ENCODE data around the gene PRKCE.
"Not testable (repeated sequence)": the region's sequence is repeated elsewhere in the genome, so short reads cannot be mapped to it uniquely, and the experiment has no call there.

PRKCE gene

GRCh38 chr2:45898819-45899218, 247.3 kb downstream of the PRKCE start:
- no peak for DNase-seq

DNA sequence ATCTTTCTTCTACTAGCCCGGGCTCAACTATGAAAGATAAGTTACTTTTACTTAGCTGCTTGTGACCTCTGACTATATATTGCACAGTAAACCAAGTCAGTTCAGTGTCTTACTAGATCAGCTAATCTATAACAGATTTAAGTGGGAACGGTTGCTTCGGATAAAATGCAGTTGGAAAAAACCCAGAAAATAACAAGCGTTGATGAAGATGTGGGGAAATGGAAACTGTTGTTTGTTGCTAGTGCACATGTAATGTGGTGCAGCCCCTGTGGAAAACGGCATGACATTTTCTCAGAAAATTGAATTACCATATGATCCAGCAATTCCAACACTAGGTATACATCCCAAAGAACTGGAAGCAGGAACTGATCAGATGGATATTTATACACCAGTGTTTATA, 248.5 kb downstream of the PRKCE start:
- no peak for DNase-seq

DNA sequence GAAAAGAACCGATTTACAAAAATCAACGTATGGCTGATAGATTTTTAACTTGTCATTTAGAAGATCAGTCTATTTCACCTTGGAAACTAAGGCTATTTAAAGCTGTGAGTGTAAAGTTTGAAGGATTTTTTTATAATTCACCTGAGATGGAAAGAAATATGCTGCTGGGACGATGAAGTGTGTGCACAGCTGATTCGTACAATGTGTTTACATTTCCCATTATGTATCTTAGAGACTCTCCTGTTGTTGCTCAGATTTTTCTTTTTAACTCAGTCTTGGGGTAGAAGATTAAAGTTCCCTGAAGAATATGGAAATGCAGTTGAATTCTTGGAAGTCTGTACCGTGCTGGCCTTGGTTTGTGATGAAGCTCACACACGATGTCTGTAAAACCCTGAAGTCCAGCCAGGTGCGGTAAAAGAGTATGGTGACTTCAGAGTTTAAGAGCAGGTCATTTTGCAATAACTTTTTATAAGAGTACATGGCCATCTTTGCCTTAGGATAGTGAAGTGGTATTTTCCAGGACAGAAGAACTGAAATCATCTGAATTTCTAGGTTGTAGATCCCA, 250.1 kb downstream of the PRKCE start:
- DNase-seq, result no peak

- no peak for DNase-seq
These were observed 250.9 kb downstream of the PRKCE start for GRCh38 chr2:45902380-45902779.

DNA sequence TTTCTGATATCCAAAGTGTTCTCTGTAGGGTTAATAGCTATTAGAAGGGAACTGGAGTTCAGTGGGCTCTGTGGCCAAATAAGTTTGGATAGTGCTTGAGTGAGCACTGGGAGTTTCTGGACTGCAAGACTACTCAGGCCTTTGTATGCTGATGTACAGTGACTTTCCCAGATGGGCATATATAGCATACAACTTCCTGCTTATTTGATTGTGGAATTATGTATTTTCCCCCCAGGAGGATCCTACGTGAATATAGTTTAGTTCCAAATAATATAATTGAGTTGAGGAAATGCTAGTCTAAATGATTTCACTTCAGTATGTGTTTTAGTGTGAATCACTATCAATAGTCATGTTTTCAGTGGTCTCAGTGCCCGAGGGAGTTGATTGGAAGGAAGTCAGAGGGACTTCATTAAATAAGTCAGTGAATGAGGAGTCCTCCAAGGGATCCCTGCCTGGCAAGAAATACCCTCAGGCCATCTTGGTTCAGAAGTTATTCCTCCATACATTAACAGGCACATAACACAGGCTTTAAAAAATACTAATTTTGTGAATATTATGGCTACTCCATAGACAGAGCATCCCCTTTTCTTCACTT, 251.4 kb downstream of the PRKCE start:
- no peak for DNase-seq

GRCh38 chr2:45904267-45904945, 252.9 kb downstream of the PRKCE start:
- no peak for DNase-seq

GRCh38 chr2:45904946-45905631, 253.6 kb downstream of the PRKCE start:
- no peak for DNase-seq

GRCh38 chr2:45905632-45905958, 254.1 kb downstream of the PRKCE start:
- no peak for DNase-seq

- DNase-seq, result no peak
These were observed 256.1 kb downstream of the PRKCE start for GRCh38 chr2:45907592-45907991.

- no peak for DNase-seq
These were observed 257.1 kb downstream of the PRKCE start for GRCh38 chr2:45908316-45909170.

DNA sequence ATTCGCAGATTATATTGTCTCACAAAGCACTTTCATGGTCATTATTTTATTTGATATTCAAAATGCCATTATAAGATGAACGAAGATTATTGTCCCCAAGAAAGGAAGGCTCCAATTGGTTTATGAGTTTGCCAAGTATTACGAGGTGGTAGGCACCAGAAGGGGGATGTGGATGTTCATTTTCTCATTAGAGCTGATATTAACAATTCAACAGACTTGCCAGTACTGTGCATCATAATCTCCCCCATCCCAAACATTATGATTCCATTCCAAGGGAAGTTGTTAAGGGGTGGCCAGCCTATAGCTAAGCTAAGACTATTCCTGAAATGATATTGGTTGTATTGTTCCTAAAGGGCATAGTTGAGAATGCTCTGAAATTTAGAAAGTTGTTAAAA, 257.7 kb downstream of the PRKCE start:
- DNase-seq, result no peak

- no peak for DNase-seq
These were observed 258.3 kb downstream of the PRKCE start for GRCh38 chr2:45909677-45910191.

GRCh38 chr2:45910473-45911060, 259.1 kb downstream of the PRKCE start:
- DNase-seq, result no peak

DNA sequence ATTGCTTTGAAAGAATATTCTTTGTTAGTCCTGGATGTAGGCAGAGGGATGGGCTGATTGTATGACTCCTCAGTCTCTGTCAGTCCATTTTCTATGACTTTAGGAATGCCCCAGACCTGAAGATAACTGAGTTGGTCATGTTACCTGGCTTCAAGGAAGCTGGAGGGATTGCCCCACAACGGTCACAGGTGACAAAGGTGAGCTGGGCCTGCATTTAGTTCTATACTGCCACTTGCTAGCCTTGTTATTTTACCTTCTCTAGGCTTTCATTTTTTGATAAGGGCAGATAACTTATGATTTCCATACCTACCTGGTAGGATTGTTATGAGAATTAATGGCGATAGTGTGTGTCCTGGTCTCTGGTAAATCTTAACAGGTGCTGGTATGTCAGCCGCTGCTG, 260.1 kb downstream of the PRKCE start:
- no peak for DNase-seq

DNA sequence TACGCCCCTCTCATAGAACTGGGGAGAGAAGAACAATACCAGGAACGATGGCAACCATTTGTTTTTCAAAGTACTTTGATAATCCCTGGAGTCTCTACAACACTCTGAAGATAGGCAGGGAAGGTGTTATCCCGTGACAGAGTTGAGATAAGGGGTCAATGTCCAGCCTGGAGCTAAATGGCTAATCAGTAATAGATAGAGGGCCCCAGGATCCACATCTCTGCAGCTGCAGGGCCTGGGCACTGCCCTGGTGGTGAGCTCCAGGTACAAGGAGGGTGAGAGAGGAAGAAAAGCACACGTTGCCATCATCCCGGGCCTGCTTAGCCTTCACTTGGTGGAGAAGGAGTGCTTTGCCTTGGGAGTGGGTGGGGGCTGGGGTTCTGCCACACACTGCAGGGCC, 260.6 kb downstream of the PRKCE start:
- no peak for DNase-seq

- no peak for DNase-seq
These were observed 262.1 kb downstream of the PRKCE start for GRCh38 chr2:45913539-45913938.

GRCh38 chr2:45915523-45915922, 264.0 kb downstream of the PRKCE start:
- DNase-seq, result no peak

- not testable (repeated sequence) for DNase-seq
These were observed 266.2 kb downstream of the PRKCE start for GRCh38 chr2:45917561-45918176.

DNA sequence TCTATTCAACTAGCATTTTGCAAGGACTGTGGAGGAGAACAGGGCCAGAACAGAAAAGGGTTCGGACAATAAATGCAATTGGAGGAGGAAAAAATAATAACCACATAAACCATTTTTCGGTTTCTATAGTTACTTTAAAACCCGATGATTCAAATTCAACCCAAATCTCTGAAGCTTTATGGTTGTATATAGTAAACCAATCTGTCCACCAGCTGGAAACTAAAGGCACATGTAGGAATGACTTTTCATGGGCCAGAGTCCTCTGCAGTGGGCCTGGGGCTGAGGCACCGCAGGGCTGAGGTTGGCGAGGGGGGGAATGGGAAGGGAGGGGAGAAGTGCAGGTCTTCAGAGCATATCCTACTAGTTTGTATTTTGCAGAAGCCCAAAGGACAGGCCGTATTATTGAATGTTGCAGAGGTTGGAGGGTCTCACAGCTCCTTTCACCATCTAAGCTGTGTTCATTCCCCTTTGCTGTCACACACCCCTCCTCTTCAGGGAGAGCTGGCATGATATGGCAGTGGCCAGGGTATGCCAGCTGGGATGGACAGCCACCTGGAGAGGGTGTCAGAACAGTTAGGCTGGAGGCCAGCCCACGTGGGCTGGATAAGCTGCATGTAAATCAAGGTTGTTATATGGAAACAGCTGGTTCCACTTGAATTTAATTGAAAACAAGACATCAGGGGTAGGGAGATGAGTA, 267.1 kb downstream of the PRKCE start:
- DNase-seq, result no peak

DNA sequence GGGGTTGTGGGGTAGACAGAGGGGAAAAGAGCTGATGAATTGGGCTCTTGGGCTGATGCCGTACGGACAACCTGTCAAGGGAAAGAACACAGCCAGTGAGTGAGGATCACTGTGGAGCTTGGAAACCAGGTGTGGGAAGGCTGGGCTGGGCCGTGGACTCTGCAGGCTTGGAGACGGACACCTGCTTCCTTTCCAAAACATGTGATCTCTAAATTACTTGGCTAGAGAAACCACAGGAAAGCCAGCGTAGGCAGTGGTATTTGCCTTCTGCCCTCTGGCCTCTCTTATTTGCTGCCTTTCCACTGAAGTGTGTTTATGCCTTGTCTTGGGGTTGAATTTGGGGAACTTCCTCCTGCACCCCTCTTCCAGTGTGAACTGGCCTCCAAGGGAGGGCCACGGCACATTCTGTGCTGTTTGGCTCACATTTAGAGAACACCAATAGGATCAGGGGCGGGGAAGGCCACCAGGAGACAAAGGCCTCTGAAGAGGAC, 267.7 kb downstream of the PRKCE start:
- no peak for DNase-seq

DNA sequence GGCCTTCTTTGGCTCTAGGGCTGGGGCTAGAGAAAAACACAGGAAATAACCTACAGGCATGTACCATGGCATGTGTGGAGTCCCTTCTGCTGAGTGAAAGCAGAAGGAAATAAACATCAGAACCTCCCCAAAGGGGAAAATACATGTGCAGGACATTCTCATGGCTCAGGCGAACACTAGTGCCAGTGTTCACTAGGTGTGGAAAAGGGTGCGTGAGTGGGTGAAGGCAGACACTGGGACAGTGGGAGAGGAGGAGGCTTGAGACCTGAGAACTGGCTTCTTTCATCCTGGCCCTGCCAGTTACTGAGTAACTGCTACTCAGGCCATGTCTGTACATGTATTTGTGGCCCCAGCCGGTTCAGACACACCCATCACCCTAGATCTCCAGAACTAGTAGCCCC, 268.2 kb downstream of the PRKCE start:
- no peak for DNase-seq
